Pancreas (tissue), 10 donors: Measurements from ENCODE around the gene CACNA1I. TPM values are rescaled to one million over a fixed set of nuclear protein-coding genes. Genes with fewer than 3 reads are reported as not detected.

Experiments
- ATAC-seq, 4 donors: fragments of 200-7000 bp; cut with Tn5 transposase; one replicate each; pipeline versions ENCODE4 v1.8.0 to v1.9.1; 2020; ENCODE audit warnings: mild to moderate bottlenecking in 4 of 4, moderate library complexity in 4 of 4
- DNase-seq, 6 donors: peaks; one replicate each; pipeline ENCODE4 v3.0.0-alpha.2; 2020
- FAIRE-seq: peaks from 2 replicates; lab custom pipeline; 2012; peaks lifted over from hg19 to GRCh38; lab: Jason Lieb, UNC
- H3K27ac ChIP-seq, 4 donors: fragments of 200-600 bp; sonication (generic); 1 replicate in 3 of 4; 2 replicates in 1 of 4; pipeline versions ENCODE4 v1.5.0 to v1.8.0; 2020
- H3K27me3 ChIP-seq, 4 donors: fragments of 200-600 bp; one replicate each; pipeline ENCODE4 v1.8.0; 2021
- H3K36me3 ChIP-seq, 3 donors: fragments of 200-600 bp; sonication (generic) in 1 of 3; one replicate each; pipeline versions ENCODE4 v1.5.0 to v1.8.0; 2020 to 2021
- H3K4me1 ChIP-seq, 3 donors: fragments of 200-600 bp; one replicate each; pipeline ENCODE4 v1.8.0; 2021
- H3K4me3 ChIP-seq, 4 donors: fragments of 200-600 bp; sonication (generic) in 2 of 4; one replicate each; pipeline versions ENCODE4 v1.5.0 to v1.8.0; 2020 to 2021
- H3K9me3 ChIP-seq, 4 donors: fragments of 200-600 bp; one replicate each; pipeline ENCODE4 v1.8.0; 2021
- WGBS, 2 donors: extraction: QIAGEN DNeasy Blood & Tissue Kit; methylation state at CpG; one replicate each; pipeline ENCODE4 v1.1.7; 2013; 5-methylcytosine and 5-hydroxymethylcytosine counted together
- intact Hi-C, 3 donors: fragments of 100-400 bp; cut with DNase I; formaldehyde crosslinking; loops; one replicate each; pipeline versions ENCODE4 v1.11.1 to v1.14.2; 2022
- polyA plus RNA-seq, 2 donors: library from polyadenylated mRNA; stranded (reverse); fragments of 200-250 nt; gene quantifications; one replicate each; pipeline ENCODE4 v1.2.3, GENCODE V29; 2013
- total RNA-seq, 6 donors: library from RNA; stranded (reverse); fragmentation: NEBNext Ultra II Directional in 4 of 6; extraction: Animal tissue kit (Norgen Biotek cat#: 25700) in 4 of 6; gene quantifications; one replicate each; pipeline versions ENCODE4 v1.2.1 to v1.2.4, GENCODE V29; 2021 to 2023
- TF ChIP-seq, protein P1 (sequence below), 4 donors: fragments of 200-600 bp; sonication (generic) in 3 of 4; IDR thresholded peaks; one replicate each; pipeline versions ENCODE4 v1.5.0 to v1.8.0; 2021; ENCODE audit warnings: antibody characterized with exemption in 4 of 4
- donor health status: healthy with polysubstance abuse.
- donor health status: DM: no; HTN: no; CAD: no; lungs with moderate emphysema.
- donor health status: DM: no; HTN: no; CAD: no.
- donor health status: control.
- donor health status: control.
- donor health status: Bipolar disorder and iron deficiency.
- donor health status: DM: yes; HTN: yes; CAD: no.
- donor health status: DM: no; HTN: no; CAD: no.
- donor health status: DM: no; HTN: no; CAD: no.
- donor health status: DM: yes; HTN: yes; CAD: no.

CACNA1I gene
- total and polyA plus RNA-seq, 8 donors = 0.04 to 0.21 (median 0.07) TPM

DNA sequence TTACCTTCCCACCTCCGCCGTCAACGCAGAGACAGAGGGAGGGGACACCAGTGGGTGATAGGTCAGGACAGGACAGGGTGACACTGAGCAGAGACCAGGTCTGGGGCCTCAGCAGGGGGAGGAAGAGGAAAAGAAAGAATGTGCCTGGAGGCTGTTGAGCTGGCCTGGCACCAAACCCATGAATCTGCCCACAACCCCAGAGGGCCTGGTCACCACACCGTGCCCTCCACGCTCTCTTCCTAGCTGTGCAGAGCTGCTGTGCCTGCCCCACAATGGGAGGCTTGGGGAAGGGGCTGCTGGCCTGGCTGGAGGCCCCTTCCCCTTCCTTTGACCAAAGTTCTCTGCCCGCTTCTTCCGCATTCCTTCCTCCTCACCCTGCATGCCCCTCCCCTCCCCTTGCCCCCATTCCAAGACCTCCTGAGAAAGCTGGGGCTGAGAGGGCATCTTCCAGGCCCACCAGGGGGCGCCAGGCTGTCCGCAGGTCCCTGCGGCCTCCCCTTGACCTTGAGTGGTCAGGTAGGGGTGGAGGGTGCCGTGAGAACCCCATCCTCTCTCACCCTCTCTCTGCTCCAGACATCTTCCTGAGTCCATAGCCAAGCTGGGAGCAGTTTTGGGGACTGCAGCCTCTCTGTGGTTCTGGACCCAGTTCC is 11.0 kb upstream of the CACNA1I start:
- Histone ChIP-seq H3K9me3 (no peaks in the 10 kb centered on the region), H3K4me1 (peaks cover 0 to 5% (median 0%) of the 10 kb centered on the region in 3 donors), H3K27me3 (peaks cover 0 to 9% (median 2%) of the 10 kb centered on the region in 4 donors), H3K36me3 (no peaks in the 10 kb centered on the region), H3K27ac (no peak overlapping the region), H3K4me3 (no peak overlapping the region)
- DNase-seq = no peak
- TF ChIP-seq, protein P1, sequence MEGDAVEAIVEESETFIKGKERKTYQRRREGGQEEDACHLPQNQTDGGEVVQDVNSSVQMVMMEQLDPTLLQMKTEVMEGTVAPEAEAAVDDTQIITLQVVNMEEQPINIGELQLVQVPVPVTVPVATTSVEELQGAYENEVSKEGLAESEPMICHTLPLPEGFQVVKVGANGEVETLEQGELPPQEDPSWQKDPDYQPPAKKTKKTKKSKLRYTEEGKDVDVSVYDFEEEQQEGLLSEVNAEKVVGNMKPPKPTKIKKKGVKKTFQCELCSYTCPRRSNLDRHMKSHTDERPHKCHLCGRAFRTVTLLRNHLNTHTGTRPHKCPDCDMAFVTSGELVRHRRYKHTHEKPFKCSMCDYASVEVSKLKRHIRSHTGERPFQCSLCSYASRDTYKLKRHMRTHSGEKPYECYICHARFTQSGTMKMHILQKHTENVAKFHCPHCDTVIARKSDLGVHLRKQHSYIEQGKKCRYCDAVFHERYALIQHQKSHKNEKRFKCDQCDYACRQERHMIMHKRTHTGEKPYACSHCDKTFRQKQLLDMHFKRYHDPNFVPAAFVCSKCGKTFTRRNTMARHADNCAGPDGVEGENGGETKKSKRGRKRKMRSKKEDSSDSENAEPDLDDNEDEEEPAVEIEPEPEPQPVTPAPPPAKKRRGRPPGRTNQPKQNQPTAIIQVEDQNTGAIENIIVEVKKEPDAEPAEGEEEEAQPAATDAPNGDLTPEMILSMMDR (IDR thresholded peaks at IDR 0.05) = peak in 2 of 4 donors; percentile 6 to 10
- peak in 2 of 4 donors; percentile 12 to 47 for ATAC-seq
- no peak for FAIRE-seq
- 45 to 60% methylated on average over 11 of the region's 11 CpGs for WGBS, 2 donors
- intact Hi-C loops = no loop called here

DNA sequence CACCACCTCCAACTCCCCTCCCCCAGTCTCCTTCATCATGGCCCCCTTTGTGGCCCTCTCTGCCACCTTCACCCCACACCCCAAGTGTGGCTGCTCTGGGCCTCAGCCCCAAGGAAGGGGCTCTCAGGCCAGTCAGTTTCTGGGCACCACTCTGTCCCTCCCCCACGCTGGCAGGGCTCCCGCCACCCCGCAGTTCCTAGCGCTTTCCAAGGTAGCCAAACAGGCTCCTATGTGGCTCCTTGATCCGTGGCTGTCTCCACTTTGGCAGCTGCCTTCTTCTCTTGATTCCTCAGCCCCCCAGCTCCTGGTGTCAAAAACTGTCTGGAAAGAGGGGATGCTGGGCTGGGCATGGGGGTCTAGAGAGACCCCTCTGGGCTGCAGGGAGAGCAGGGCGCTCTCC is 10.4 kb upstream of the CACNA1I start:
- ATAC-seq (no peak), FAIRE-seq (no peak), DNase-seq (no peak)
- Histone ChIP-seq H3K27ac (no peak overlapping the region), H3K9me3 (no peaks in the 10 kb centered on the region), H3K36me3 (no peaks in the 10 kb centered on the region), H3K4me3 (no peak overlapping the region), H3K4me1 (peaks cover 0 to 5% (median 0%) of the 10 kb centered on the region in 3 donors), H3K27me3 (peaks cover 0 to 9% (median 2%) of the 10 kb centered on the region in 4 donors)
- intact Hi-C loops = no loop called here
- WGBS, 2 donors = 36 to 38% methylated on average over 6 of the region's 6 CpGs
- TF ChIP-seq, protein P1 (IDR thresholded peaks at IDR 0.05) = no peak

DNA sequence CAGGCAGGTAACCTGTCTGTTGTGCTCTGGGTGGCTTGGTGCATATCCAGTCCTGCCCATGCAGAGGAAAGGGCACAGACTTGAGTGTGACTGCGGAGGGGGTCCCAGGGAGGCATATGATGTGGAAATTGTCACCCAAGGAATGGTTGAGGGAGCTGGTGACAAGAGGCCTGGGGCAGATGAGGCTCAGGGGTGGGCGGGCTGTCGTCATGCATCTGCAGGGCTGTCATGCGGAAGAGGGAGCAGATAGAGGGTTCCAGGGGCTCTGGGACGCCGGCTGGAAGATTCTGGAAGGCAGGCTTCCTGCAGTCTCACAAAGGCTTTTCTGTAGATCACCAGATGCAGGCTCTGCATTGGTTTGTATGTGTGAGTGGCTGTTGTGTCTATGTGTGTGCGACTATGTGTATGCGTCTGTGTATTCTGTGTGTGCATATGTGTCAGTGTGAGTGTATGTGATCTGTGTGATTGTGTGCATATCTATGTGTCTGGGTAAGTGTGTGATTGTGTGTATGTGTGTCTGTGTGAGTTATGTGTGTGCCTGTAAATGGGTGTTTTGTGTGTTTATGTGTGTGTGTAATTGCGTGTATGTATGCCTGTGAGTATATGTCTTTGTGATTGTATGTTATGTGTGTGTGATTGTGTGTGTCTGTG is 7.6 kb upstream of the CACNA1I start:
- H3K27me3 ChIP-seq = no peaks in the 10 kb centered on the region
- intact Hi-C loops = no loop called here
- H3K9me3 ChIP-seq = no peaks in the 10 kb centered on the region
- no peak overlapping the region for H3K4me3 ChIP-seq
- DNase-seq (no peak), ATAC-seq (no peak), FAIRE-seq (no peak)
- H3K36me3 ChIP-seq = no peaks in the 10 kb centered on the region
- WGBS, 2 donors = 70 to 79% methylated on average over 9 of the region's 9 CpGs
- peaks cover 0 to 4% (median 0%) of the 10 kb centered on the region in 3 donors for H3K4me1 ChIP-seq
- TF ChIP-seq, protein P1 (IDR thresholded peaks at IDR 0.05) = no peak
- H3K27ac ChIP-seq = no peak overlapping the region

DNA sequence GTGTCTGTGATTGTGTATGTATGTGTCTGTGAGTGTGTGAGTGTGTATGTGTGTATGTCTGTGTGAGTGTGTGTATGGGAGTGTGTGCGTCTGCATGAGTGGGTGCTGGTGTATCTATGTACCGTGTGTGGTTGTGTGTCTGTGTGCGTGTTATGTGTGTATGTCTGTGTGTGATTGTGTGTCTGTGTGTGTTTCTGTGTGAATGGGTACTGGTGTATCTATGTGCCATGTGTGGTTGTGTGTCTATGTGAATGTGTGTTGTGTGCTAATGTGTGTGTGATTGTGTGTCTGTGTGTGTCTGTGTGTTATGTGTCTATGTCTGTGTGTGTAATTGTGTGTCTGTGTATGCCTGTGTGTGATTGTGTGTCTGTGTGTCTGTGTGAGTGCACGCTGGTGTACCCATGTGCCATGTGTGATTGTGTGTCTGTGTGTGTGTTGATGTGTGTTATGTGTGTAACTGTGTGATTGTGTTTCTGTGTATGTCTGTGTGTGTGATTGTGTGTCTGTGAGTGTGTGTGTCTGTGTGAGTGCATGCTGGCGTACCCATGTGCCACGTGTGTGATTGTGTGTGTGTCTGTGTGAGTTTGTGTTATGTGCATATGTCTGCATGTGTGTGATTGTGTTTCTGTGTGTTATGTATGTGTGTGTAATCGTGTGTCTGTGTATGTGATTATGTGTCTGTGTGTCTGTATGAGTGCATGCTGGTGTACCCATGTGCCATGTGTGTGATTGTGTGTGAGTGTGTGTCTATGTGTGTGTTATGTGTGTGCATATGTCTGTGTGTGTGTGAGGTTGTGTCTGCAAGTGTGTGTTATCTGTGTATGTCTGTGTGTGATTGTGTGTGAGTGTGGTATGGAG is 6.8 kb upstream of the CACNA1I start:
- DNase-seq (no peak), FAIRE-seq (no peak), ATAC-seq (no peak)
- TF ChIP-seq, protein P1 (IDR thresholded peaks at IDR 0.05) = no peak
- Histone ChIP-seq H3K36me3 (no peaks in the 10 kb centered on the region), H3K4me1 (no peaks in the 10 kb centered on the region), H3K9me3 (no peaks in the 10 kb centered on the region), H3K4me3 (no peak overlapping the region), H3K27ac (no peak overlapping the region), H3K27me3 (no peaks in the 10 kb centered on the region)
- intact Hi-C loops = no loop called here
- WGBS, 2 donors = 69 to 78% methylated on average over 7 of the region's 7 CpGs
